Fibroblast of skin of abdomen (primary cell): Measurements from ENCODE around the gene KLHL3.
A peak's percentile ranks its signal among the peaks of the same experiment; 100 is the strongest.

Experiments
- DNase-seq: peaks from one replicate; pipeline ENCODE4 v3.0.0-alpha.2; 2013

Gene KLHL3

DNA sequence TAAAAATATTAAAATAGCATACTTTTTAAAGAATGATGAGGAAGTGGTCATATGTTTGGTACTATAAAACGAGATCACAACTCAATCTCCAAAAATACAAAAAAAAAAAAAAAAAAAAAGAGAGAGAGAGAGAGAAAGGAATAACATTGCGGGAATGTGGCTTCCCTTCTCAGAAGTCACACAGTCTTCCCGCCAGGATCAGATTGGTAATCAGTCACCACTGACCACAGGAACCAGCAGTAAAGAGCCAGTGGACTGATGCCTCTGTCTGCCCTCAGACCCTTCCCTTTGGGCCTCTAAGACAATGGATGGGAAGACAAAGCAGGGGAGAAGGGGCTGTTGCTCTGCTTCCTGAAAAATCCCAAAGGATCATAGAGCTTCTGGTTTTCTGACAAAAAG is 104.9 kb downstream of the KLHL3 start:
- DNase-seq = no peak

DNA sequence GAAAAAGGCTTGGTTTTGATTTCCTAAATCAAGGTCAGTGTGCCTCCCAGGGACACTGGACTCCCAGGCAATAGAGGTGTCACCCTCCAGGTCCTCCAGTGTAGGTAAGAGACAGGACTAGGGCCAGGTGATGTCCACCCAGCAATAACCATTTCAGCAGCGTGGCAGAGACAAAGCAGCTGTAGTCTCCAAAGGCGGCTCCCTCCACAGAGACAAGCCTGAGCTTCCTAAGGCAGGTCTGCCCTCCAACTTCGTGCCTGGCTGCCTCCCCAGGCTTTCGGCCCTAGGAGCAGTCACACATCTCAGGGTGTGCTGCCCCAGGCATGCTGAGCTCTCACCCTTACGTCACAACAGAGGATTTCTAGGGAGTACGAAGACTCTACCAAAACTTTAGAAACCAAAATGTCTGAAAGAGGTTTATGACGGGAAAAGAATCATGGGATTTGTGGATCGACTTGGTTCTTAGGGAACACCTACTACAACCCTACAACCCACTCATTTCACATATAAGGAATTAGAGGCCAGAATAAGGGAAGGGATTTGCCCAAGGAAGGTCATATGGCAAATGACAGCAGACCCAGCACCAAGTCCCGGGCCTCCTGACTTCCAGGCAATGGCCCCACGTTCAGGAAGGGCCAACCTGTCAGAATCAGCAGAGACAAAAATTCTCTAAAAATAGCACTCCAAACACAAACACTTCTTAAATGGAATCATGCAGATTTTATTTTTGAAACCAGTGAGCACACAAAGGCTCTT is 105.5 kb downstream of the KLHL3 start:
- no peak for DNase-seq

DNA sequence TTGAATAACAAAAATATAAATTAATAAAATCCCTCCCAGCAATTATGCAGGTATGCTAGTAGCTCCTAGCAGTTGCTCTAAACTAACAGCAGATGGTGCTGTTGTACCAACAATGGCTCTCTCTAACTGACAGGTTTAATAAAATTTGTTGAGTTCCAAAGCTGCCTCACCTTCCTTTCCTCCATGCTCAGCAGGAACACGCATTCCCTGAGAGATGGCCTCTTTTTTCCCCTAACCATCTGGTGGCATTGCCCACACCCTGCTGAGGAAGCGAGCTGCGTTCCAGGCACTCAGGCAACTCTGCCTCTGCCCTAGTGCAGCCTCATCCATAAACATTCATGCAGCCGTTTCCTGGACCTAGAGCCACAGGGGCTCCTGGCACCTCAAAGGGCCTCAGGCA is 106.2 kb downstream of the KLHL3 start:
- DNase-seq = peak; percentile 59

DNA sequence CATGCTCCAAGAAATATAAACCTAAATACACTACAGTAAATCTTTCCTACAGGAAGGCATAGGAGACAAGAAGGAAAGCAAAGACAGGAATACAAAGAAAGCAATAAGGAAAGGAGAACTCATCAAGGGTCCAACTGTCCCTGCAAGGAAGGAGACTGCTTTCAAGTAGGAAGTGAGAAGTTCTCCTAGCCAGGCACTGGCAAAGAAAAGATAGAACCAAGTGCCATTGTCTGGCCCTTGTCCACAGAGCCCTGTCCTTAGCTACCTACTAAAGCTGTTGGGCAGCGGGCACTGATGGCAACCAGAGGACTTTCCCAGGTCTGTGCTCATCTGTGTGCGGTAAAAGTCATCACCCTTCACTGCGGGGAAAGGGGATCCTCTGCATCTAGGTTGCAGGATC is 108.2 kb downstream of the KLHL3 start:
- no peak for DNase-seq

DNA sequence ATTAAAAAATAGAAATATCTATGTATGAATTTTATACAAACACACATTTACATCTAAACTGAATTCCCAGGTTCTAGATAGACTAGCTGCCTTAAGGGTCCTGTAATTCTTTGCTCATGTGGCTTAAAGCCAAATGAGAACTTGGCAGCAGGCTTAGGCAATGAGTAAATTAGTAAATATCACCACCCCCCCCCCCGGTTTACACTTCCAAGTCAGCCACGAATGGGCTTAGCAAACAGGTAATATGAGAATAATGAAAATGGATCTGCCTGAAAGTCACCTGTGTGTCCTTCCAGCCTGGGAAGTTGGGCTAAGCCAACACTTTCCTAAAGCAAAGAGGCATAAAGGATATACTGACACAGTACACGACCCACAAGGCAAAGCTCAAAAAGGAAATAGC is 108.6 kb downstream of the KLHL3 start:
- DNase-seq = no peak

DNA sequence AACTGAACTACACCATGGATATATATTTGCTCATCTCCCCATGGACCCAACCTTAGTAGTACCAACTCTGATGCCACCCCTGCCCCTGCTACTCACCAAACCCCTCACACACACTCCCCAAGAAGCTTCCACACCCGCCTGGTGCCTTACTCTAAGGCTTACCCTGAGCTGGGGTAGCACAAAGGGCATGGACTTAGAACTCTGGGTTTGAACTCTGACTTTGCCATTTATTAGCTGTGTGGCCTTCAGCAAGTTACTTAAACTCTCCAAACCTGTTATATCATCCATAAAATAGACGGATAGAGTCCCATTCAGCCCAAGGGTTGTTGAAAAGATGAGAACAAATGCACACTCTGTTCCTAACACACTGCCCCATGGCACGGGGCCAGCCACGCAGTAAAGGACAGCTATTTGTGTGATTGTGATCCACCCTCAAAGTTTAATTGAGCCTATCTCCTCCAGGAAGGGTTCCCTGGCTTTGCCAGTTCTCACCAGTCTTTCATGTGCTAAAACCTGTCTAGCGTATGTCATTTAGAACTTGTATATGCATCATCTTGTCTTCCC is 111.0 kb downstream of the KLHL3 start:
- no peak for DNase-seq

DNA sequence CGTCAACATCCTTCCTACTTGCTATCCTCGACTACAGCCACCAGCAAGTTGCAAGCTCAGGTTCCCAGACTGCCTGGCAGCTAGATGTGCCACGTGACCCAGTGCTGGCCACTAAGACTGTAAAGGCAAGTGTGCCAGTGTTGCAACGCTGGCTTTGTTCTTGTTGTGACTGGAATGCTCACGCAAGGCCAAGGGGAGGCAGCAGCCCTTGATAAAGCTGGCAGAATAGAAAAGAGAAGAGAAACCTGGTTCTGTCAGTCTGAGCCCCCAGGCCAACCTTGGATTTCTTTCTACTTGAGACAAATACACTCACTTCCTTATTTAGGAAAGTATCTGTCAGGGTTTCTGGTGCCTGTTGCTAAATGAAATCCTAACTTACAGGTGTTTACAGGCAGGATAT is 113.0 kb downstream of the KLHL3 start:
- DNase-seq = no peak

DNA sequence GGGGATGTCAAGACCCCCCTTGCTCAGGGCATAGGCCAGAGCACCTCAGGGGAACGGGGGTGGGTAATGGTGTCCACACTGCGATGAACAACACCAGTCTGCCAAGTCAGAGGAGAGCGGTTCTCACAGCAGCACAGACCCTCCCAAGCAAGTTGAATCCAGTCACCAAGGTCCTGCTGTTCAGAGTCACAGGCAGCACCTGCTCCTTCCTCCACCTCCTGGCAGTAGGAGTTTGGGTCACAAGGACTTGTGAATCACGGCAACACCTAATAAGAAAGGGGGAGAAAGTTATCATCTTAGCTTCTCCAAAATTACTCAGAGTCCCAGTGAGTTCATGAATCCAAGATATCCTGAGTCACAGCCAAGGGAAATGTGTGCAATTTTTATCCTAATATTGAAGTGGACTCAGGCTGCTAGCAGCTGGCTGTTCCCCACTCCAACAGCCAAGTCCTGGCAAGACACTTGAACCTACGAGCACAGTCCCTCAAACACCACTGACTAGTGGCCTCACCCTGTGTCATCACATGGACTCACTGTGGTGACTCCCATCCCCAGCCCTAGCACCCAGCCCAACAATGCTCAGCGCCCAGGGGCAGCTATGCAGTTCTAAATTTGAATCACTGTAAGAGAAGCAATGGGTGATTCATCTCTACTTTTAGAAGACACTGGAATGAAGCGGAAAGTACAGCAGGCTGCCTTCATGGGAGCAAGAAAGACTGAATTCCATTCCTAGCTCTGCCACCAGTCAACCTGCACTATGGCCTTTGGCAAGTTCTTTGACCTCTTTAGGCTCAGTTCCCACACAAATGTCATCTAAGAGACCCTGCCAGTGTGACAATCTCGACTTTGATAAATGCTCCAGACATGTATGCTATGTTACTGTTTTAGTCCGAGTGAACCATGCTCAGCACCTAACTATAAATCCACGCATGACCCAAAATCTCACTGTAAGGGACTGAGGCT is 113.7 kb downstream of the KLHL3 start:
- peak; percentile 49 for DNase-seq

DNA sequence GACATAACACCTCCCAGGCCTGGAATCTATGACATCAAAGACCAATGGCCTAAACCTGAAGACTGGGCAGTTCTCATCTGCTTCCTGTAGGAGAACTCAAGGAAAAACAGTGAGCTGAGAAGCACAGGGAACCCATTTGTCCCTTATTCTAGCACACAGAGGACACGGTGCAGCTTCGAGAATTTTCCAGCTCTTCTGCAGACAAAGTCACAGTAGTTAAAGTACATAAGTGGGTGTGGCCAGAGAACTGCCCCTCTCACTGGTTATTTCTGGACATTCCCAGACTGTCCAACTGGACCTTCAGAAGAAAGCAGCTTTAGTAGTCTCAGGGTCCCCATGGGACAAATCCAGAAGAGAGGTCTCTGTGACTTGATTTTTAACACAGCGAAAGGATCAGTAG is 114.6 kb downstream of the KLHL3 start:
- no peak for DNase-seq

DNA sequence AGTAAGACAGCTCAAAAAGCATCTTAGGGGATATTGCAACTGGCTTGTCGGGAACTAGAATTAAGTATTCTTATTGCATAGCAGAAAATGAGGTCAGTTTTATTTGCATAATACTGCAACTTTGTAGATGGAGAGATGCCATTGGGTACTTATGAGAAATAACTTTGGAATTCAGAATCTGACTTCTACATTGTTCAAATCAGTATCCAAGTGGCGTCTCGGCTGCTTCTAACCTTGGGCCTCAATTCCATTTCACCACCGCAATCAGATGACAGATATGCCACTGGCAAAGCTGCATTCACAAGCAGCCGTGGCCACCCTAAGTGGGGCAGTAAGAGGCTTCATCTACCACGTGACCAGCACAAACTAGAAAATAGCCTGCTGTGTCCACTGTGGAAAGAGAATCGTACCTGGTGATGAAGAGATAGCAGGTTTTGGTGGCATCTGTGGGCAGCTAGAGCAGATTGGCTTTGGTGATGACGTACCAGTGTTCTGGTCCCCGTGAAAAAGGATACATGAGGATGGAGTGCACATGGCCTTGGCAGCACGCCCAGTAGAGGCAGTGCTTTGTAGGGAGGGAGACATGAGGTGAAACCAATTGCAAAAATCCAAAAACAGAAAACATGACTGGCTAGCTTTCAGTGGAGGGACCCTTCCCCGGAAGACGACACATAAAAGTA is 116.6 kb downstream of the KLHL3 start:
- DNase-seq = peak; percentile 88

DNA sequence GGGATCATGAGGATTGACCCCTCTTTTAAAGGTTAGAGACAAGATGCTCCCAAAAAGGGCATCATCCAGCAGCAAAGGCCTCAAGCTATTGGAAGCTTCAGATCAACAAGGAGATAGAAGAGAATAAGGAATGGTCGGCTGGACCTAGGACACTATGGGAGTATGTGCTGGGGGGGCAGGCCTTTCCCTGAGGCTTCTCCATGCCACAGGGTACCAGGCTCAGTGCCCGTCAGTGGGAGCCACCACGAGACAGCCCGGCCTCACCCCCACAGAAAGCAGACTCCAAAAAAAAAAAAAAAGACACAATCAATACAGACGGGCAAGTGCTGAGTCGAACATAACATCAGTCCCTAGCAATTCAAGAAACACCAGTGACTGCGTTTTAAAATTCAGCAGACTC is 117.4 kb downstream of the KLHL3 start:
- no peak for DNase-seq

DNA sequence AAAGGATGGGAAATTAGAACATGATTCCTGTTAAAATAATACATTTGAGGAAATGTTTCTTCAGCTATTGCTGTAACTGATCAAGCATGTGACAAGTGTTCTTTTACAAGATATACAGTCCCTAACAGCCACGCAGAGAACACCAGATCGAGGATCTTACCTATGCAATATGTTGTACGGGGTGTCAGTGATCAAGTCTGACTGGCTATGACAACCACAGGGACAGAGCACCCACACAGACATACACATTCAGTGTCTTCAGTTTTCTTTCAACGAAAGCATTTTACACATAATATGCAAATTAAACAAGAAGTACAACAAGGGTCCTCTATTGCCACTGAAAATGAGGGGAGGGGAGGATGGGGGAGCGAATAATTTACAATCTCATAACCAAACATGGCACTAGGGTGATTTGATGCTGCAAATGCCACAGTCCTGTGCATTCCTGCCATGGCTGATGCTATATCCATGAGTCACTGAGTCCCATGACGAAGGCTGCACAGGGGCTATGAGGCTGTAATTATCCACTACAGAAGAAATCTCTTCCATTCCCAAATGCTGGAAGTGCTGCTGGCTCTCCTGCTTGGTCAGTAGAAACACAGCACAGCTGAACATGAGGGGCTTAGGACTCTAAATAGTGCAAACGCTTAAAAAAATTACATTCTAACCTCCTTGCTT is 118.2 kb downstream of the KLHL3 start:
- peak; percentile 67 for DNase-seq

DNA sequence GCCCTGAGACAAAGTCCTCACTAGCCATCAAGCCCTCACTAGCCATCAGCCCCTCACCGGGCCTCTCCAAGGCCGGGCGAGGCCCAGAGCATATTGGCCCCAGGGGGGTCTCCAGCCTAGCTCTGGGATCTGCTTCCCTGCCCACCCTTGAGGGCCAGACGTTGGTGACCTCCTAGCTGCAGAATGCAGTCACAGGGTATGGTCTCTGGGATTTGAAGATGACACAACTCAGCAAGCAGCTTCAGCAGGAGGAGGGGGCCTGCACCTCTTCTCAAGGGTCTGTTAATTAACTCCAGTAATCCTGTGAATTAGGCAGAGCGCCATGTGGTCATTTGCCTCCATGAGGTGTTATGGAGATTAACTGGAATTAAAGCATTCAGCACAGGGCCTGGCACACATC is 119.8 kb downstream of the KLHL3 start:
- DNase-seq = no peak

DNA sequence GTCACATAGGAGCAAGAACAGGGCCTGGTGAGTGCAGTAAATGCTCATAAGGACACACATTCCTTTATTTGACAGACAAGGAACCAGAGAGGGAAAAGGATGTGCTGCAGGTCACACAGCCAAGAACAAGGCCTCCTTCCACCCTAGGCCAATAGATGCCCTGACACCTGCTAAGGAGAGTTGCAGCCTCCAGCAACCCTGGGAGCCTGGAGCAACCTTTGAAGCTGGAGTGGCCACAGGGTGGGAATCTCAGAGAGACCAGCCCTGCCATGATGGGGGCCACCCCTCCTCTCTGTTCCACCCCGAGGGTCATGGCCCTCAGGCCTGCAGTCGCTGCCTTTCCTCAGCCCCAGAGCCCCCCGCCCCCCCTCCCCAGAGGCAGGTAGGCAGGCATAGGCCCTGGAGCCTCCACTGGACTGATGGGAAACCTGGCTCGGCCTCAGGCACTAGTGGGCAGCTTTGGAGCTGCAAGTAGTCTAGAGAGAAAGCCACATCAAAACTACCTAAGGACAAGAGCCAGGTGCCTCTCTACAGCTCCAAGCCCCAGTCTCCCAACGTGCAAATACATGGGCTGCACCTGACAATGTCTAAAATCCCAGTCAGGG is 120.6 kb downstream of the KLHL3 start:
- DNase-seq = no peak

DNA sequence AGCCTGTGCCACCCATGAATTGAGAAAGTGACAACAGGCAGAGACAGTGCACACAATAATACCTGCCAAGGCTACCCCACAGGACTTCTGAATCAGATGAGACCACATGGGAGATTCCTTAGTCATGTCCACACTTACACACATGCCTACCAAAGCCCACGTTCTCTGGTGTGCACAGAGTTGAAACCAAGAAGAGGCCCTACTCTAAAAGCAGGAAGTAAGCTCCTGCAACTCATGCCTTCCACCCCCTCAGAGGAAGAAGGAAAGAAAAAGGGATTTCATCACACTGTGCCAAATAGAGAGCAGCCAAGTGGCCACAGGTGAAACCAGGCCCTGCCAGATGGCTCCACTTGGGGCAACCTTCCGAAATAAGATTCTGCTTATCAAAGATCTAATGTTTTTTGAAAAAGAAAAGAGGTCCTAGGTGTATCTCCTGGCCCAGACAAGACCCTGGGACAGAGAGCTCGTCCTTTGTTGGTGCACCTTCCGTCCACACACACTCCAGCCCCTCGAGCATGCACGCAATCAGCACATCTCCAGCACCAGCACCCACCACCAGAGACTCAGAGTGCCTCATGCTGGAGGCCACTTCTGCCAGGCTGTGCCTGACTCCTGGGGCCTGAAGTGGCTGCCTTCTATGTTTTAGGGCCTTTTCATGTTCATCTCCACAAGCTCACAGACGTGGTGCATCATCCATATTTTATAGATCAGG is 122.2 kb downstream of the KLHL3 start:
- DNase-seq = peak; percentile 20

DNA sequence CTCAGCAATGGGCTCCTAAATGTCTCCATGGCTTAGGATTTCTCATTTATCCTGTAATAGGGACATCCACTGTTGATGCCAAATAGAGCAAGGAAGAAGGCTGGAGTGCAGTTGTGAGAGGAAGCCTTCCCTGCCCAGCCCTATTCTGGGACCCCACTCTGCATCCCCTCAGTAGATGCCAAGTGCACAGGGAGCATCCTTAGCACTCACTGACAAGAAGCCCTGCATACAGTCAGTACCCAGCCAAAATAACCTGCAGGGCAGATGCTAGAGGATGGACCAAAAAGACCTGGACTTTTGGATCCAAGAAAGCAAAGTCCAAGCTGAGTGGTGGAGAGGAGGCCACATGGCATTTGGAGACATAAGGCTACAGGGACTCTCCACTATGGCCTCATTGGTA is 123.3 kb downstream of the KLHL3 start:
- no peak for DNase-seq

DNA sequence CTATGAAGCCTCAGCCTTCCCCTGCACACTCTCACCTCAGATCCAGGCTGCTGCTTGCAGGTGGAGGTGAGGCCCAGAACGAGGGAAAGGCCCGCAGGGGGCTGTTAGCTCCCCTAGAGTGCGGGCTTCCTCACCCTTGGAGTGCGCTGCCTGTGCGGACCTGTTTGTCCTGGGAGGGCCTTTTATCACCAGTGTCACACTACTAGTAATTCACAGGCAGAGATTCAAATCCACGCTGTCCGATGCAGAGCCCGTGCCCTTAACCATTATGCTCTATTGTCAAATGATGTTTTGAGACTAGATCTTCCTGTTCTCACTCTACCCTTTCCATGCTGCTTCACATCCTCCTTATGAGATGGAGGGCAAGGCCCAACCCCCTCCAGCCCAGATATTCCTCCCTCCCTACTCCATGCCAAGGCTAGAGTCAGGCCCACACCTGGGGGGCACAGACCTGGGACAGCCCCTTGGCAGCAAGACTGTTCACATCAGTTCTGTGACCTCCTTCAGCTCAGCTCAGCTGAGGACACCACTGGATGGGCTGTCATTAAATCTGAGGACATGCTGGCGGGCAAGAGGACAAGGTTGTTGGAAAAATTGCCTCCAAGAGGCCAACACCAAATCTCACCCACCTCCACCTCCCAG is 124.0 kb downstream of the KLHL3 start:
- no peak for DNase-seq

DNA sequence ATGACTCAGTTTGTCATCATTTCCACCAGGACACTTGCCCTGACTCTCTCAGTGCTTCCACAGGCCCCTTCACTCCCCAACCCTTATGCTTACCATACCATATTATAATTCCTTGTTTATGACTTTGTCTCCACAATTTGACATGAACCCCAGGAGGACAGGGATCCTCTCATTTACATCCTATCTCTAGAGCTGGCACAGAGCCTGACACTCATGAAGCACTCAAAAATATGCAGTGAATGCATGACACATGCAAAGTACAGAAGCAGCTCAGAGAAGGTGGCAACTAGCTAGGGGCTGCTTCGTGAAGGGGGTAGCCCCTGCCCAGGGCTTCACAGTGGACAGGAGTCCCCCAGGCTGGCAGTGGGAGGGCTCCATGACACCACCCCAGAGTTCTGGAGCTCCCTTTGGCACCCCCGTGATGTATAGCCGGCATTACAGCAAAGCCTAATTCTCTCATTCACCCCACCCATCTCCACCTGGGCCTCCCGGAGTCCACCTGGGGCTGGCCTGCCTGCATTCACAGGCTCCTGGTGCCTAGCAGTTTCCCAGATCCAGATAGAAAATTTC is 124.8 kb downstream of the KLHL3 start:
- peak; percentile 37 for DNase-seq

DNA sequence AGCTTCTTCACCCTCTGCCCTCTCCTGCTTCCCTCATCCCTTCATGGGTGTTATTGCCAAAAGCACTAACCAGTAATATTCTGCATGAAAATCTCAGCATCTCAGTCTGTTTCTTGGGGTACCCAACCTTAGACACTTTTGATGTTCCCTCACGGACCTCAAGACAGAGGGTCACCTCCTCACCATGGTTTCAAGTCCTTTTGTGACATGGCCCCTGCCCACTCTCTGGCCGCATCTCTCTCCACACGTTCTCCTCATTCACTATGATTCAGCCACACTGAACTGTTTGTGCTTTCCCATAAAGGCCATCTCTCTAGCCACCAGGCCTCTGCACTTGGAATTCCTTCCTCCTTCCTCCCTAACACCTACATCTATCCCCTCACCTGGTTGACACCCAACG is 125.3 kb downstream of the KLHL3 start:
- DNase-seq = no peak

DNA sequence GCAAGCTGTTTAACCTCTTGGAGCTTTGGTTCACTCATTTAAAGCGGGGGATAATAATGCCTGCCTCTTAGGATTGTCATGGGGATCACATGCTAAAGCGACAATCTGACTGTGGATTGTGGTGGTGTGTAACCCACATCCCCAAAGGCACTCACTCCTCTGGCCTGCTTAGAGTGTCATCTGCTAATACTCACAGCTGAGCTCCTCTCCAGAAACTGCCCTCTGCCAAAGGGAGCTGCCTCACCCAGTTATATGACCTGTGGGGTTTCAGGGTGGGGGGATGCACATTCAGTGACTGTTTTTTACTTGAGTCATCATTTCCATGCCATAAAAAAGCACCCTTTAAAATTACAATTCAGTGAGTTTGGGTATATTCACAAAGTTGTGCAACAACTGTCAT is 126.8 kb downstream of the KLHL3 start:
- peak; percentile 71 for DNase-seq
